NCI-H526 treated with DMSO at 0.1 percent for 48 hours (cell line): ENCODE measurements around the gene GRK5.

ENCODE experiments used
- DNase-seq: peaks from one replicate; lab custom pipeline; 2025; lab: John Stamatoyannopoulos, UW

Gene GRK5

GRCh38 chr10:119198438-119198837, 8.9 kb upstream of the GRK5 start:
- DNase-seq = no peak

- peak; percentile 50 for DNase-seq
Measured at GRCh38 chr10:119199231-119199992, 8.0 kb upstream of the GRK5 start.

- no peak for DNase-seq
Measured at GRCh38 chr10:119201233-119201632, 6.1 kb upstream of the GRK5 start.

DNA sequence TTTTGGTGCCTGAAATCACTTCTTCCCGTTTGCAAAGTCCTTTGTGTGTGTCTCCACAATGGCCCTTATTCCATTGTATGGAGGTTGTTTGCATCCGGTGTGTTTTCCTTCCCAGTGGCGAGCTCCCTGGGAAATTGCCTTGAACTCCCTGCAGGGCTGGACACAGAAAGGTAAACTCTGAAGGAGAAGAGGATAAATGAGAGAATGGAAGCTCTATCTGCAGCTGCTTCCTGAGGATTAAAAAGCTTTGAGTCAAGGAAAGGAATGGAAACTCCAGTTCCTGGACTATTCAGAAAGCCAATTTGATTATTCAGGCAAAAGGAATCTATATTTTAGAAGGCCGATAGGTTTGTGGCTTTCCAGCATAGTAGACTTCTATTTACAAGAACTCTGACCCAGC, 4.4 kb upstream of the GRK5 start:
- no peak for DNase-seq

DNA sequence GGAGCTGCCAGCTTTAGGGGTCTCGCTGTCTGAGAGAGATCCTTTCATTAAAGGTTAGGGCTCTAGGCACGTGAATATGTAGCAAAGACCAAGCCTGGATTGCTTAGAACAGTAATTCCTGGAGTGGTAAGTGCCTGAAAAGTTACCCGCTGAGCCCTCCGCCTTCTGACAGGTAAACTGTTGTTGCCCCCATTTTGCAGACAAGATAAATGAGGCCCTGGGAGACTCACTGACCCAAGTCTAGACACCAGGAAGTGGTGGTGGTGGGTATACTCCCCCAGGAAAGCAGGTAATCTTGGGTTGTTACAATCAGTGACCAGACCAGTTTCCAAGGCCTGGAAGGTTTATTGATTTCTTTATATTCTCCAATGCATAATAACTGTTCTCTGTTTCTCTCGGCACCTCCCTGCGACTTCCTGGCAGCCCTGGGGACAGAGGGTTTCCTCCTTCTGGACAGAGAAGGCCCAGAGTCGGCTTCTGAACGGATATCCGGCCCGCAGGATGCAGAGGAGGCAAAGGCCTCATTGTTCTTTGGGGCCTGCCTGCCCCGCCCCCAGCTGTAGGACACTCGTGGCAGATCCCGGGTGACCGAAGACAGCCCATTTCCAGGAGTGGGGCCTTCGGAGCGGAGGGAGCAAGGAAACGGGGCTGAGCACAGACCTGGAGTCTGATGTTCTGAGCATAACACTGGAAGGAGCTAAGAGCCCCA, 1.3 kb upstream of the GRK5 start:
- DNase-seq = no peak

- DNase-seq = no peak
Measured at GRCh38 chr10:119206603-119207365, 587 bp upstream of the GRK5 start.

DNA sequence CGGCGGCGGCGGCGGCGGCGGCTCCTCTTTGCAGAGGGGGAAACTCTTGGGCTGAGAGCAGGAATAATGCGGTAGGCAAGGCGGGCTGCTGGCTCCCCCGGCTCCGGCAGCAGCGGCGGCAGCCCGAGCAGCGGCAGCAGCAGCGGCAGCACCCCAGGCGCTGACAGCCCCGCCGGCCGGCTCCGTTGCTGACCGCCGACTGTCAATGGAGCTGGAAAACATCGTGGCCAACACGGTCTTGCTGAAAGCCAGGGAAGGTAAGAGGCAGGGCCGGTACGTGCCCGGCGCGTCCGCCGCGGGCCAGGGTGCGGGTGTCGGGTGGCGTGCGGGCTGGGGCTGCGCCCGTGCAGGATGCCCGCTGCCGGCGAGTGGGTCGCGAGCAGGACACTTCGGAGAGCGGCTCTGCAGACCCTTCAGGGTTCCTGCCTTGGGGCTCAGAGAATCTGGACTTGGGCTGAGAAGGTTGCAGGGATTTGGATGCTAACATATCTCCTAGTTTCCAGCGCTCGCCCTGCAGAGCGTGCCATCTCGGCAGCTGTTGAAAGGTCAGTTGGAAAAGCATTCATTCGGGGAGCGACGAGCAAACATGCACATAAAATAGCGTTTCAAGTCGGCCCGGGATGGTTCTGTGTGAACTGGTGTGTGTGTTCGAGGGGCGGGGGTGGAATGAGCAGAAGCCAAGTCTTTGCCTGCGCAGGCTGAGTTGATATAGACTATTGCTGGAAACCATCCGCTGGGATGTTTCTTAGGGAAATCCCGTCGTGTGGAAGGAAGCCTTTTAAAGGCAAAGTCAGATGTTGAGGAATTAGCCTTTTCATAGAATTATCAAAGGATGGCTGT, 562 bp downstream of the GRK5 start:
- DNase-seq = peak; percentile 12

DNA sequence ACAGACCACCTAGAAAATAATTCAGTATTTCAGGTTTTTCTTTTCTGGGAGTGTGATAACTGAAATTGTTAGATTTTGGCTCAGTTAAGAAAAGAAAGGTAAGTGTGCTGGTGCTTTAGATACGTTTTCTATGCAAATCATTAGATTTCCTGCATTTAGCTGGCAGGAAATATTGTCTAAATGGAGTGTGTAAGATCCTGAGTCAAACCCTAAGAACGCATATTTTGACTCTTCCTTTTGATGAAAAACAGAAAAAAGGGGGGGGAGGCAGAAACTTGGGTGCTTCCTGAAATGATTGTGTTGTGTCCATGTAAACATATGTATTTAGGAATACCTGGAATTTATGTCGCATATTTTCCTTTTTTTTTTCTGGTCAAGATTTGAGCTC, 1.2 kb downstream of the GRK5 start:
- no peak for DNase-seq

DNA sequence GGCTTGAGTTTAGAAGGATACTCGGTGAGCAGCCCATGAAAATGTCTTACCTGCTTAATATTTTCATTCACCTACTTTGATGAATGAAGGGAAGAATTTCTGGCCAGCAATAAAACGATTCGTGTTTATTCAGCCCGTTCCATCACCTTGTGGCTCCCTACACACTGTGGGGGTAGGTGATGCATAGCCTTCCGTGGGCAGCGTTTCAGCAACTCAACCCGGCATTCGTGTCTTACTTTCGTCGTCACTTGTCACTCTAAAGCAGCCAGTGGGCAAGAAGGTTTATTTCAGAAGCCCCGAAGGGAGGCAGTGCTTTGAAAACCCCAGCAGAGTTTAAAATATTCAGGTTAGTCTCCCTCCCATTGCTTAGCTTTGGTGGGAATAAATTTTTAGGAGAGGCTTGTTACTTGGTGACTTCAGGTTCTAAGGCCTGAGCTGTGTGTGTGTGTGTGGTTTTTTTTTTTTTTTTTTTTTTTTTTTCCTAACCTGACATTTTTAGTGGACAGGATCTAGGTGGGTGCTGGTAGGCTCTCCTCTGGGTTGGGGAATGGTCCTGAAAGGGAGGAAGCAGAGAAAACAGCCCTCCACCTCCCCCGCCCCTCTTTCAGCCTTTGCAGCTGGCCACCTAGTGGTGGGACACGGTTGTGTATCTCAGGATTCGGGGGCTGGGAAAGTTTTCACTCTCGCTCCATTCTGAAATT, 1.8 kb downstream of the GRK5 start:
- peak; percentile 52 for DNase-seq

- peak; percentile 17 for DNase-seq
Measured at GRCh38 chr10:119209736-119210355, 2.5 kb downstream of the GRK5 start.

GRCh38 chr10:119210633-119211032, 3.3 kb downstream of the GRK5 start:
- DNase-seq = no peak

DNA sequence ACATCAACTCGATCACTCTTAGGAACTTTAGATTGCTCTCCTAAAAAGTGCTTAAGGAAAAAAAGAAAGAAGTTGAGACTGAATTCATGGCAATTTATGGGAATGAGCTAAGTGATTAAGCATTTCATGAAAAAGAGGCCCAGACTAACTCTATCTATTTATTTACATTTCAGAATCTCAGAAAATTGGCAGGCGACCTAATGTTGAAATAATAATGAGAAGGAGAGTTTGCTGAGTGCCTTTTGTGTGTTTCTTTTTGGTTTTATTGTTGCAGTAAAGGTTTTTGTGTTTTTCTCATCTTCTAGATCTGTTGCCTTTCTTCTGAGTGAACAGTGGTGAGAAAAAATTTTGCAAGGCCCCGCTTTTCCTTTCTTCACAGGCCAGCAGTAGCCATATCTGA, 3.8 kb downstream of the GRK5 start:
- DNase-seq = no peak

GRCh38 chr10:119211625-119212441, 4.5 kb downstream of the GRK5 start:
- peak; percentile 20 for DNase-seq

- DNase-seq = peak; percentile 73
Measured at GRCh38 chr10:119215371-119215770, 8.0 kb downstream of the GRK5 start.

- no peak for DNase-seq
Measured at GRCh38 chr10:119216127-119216526, 8.8 kb downstream of the GRK5 start.

- no peak for DNase-seq
Measured at GRCh38 chr10:119217401-119217800, 10.0 kb downstream of the GRK5 start.

- DNase-seq = peak; percentile 61
Measured at GRCh38 chr10:119217991-119218490, 10.7 kb downstream of the GRK5 start.

GRCh38 chr10:119219871-119220270, 12.5 kb downstream of the GRK5 start:
- no peak for DNase-seq

DNA sequence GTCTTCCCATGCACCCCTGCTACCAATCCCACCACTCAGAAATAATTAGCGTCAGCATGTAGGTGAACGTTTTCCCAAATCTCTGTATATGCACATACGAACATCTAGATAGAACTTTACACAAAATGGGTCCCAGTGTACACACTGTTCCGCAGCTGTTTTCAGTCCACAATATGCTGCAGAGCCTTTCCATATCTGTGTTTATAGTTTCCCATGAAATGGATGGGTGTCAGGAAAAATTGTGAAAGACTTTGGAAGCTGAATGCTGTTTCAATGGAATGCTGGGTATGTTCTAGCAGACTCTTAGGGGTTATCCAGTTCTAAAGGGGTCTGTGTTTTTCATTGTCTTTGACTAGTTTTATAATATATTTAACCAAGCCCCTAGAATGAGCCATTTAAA, 13.8 kb downstream of the GRK5 start:
- DNase-seq = no peak

- peak; percentile 82 for DNase-seq
Measured at GRCh38 chr10:119221666-119222065, 14.3 kb downstream of the GRK5 start.
